ENCODE measurements around the gene MGAT2. TPM values are rescaled to one million over a fixed set of nuclear protein-coding genes. Genes with fewer than 3 reads are reported as not detected.

Gene MGAT2
- 10 to 100 TPM; 13.9 to 28.0 (median 19.7) TPM for total RNA-seq

DNA sequence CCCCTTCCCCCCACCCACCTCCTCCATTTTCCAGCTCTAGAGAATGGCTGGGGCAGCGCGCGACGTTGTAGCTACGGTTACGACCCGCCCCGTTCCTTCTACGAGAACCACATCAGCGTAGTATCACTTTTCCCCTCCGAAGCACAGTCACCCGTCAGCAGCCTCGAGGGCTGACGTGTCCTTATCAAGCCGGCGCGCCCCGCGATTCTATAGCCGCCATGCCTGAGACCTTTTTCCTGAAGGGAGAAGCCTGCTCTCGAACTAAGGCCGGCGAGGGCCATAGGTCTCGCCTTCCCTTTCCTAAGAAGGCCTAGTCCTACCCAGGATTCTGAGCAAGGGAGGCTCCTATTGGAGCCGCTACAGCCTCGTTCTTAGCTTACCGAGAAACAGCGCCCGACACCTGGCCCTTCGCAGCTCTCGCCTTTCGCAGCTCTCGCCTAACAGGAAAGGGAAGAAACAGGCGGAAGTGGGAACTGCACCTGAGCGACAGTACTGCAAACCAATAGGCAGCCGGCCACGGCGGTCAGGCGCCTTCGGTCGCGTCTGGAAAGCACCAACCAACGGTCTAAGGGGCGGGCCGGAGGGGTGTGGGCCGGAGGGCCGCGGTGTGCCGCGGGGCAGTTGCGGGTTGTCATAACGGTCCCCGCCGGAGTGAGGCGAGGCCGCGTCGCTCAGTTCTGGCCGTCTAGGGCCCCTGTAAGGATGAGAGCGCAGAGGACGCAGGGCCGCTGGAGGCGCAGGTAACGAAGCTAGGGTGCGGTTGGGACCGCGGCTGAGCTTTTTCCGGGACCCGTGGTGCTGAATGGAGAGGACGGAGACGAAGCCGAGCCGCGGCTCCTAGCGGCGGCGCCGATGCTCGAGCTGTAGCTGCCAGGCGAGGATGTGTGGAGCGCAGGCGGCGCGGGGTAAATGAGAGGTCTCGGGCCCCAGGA is at the start of gene MGAT2, which contains the start of gene RPL36AL:
Gene MGAT2, plus strand, starts transcription at position 618 of the 932 bp plus-strand sequence. CDS start 470 bp downstream, outside the sequence.
Gene RPL36AL, minus strand, starts transcription at position 445 of the 932 bp plus-strand sequence. CDS start 1,522 bp downstream, outside the sequence.
- intact Hi-C loops (cut with DNase I): no loop called here
- H3K27me3 ChIP-seq: no peaks in the 10 kb centered on the region
- peaks cover 16 to 67% (median 31%) of the 10 kb centered on the region in 3 donors for H3K4me1 ChIP-seq
- H3K9me3 ChIP-seq: no peaks in the 10 kb centered on the region
- H3K4me3 ChIP-seq: peak within 1 kb of the TSS; percentile 51 to 93 (median 86)
- TF ChIP-seq POLR2A (IDR thresholded peaks at IDR 0.05): peak in 3 of 4 donors; percentile 77 to 97 (median 92)
- TF ChIP-seq, protein P1, sequence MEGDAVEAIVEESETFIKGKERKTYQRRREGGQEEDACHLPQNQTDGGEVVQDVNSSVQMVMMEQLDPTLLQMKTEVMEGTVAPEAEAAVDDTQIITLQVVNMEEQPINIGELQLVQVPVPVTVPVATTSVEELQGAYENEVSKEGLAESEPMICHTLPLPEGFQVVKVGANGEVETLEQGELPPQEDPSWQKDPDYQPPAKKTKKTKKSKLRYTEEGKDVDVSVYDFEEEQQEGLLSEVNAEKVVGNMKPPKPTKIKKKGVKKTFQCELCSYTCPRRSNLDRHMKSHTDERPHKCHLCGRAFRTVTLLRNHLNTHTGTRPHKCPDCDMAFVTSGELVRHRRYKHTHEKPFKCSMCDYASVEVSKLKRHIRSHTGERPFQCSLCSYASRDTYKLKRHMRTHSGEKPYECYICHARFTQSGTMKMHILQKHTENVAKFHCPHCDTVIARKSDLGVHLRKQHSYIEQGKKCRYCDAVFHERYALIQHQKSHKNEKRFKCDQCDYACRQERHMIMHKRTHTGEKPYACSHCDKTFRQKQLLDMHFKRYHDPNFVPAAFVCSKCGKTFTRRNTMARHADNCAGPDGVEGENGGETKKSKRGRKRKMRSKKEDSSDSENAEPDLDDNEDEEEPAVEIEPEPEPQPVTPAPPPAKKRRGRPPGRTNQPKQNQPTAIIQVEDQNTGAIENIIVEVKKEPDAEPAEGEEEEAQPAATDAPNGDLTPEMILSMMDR (IDR thresholded peaks at IDR 0.05): peak in 5 of 6 experiments; percentile 22 to 56 (median 52)
- WGBS, 2 donors: 0 to 1% methylated on average over 17 to 20 of the region's 85 CpGs
- peak within 1 kb of the TSS; percentile 92 to 97 (median 96) for H3K27ac ChIP-seq
- DNase-seq: peak; percentile 62
- H3K36me3 ChIP-seq: peaks cover 3 to 29% (median 7%) of the 10 kb centered on the region in 3 donors

DNA sequence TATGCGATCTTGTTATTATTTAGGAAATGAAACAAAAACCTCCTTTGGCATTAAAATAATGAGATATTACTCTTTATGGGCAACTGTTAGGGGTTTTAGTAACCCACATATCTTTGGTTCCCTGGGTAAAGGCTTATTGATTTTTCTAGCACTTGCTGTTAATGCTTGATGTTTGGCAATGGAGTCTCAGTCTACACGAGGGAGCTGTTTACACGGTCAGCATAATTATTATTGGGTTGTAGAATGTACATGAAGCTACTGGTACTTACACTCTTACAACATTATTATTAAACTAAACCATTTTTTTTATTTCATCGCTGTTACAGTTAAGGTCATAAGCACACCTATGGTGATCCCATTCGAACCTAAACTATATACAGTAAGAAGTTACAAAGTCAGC is 46.6 kb upstream of the MGAT2 start:
- TF ChIP-seq, protein P1 (IDR thresholded peaks at IDR 0.05): no peak
- no peak for TF ChIP-seq POLR2A (IDR thresholded peaks at IDR 0.05)
- Histone ChIP-seq H3K27me3 (no peaks in the 10 kb centered on the region), H3K36me3 (peaks cover 0 to 64% (median 8%) of the 10 kb centered on the region in 3 donors), H3K27ac (no peak overlapping the region), H3K4me3 (no peak overlapping the region), H3K9me3 (no peaks in the 10 kb centered on the region), H3K4me1 (no peaks in the 10 kb centered on the region)
- DNase-seq: no peak
- intact Hi-C loops (cut with DNase I): no loop called here
- 89 to 94% methylated on average over 5 of the region's 5 CpGs for WGBS, 2 donors

DNA sequence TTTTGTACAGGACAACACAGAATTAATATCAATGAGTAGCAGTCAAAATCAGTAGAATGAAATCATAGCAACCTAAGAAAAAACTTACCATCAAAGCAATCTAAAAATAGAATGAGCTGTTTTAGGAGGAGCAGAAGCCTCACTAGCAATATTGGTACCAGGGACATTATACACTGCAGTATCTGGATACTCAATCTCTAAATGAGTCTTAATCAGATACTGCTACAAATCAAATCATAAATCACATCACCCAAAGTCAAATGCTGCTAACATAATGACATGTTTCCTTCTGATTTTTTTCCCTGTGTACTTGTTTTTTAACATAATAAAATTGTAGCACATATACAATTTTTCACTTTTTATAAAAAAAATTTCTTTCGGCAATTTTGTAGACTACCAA is 42.5 kb upstream of the MGAT2 start:
- H3K4me1 ChIP-seq: peaks cover 0 to 32% (median 2%) of the 10 kb centered on the region in 3 donors
- H3K27me3 ChIP-seq: no peaks in the 10 kb centered on the region
- intact Hi-C loops (cut with DNase I): no loop called here
- H3K27ac ChIP-seq: no peak overlapping the region
- DNase-seq: no peak
- H3K4me3 ChIP-seq: no peak overlapping the region
- peaks cover 0 to 57% (median 8%) of the 10 kb centered on the region in 3 donors for H3K36me3 ChIP-seq
- TF ChIP-seq, protein P1 (IDR thresholded peaks at IDR 0.05): no peak
- TF ChIP-seq POLR2A (IDR thresholded peaks at IDR 0.05): no peak
- H3K9me3 ChIP-seq: no peaks in the 10 kb centered on the region
- WGBS, 2 donors: 96 to 100% methylated on average over 1 of the region's 1 CpG

DNA sequence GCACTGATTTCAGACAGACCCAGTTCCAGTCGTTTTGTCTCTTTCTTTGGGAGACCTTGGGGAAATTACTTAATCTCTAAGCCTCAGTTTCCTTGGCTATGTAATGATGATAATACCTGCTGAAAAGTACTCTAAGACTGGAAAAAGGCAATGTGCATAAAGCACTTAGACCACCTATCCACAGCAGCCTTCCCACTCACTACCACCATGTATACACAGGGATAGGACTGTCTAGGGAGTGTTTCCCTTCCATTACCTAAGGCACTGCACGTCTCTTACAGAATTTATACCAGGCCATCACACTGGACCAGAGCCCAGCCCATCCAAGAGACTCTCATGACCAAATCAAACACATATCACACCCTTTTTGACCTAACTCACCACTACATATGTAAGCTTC is 40.8 kb upstream of the MGAT2 start:
- WGBS, 2 donors: 75 to 95% methylated on average over 2 of the region's 2 CpGs
- intact Hi-C loops (cut with DNase I): no loop called here
- Histone ChIP-seq H3K36me3 (peaks cover 0 to 57% (median 8%) of the 10 kb centered on the region in 3 donors), H3K4me1 (peaks cover 9 to 49% (median 17%) of the 10 kb centered on the region in 3 donors), H3K27me3 (no peaks in the 10 kb centered on the region), H3K9me3 (no peaks in the 10 kb centered on the region), H3K4me3 (no peak overlapping the region), H3K27ac (no peak overlapping the region)
- no peak for DNase-seq
- TF ChIP-seq, protein P1 (IDR thresholded peaks at IDR 0.05): no peak

Measured in esophagus squamous epithelium (tissue), 5 donors.